ENCODE results near the gene BCKDHB. TPM values are rescaled to one million over a fixed set of nuclear protein-coding genes. Genes with fewer than 3 reads are reported as not detected.

Gene BCKDHB
- total RNA-seq, 6 experiments from 2014 or later: 16.7 to 20.2 (median 18.7) TPM

DNA sequence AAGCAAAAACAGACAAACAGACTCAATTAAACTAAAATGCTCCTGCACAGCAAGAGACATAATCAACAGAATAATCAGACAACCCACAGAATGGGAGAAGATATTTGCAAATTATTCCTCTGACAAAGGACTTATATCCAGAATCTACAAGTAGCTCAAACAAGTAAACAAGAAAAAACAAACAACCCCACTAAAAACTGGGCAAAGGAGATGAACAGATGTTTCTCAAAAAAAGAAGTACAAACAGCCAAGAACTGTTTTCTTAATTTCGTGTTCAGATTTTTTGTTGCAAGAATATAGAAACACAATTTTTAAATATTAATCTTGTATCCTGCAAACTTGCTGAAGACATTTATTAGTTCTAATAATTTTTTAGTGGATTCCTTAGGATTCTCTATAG, 274.1 kb downstream of the BCKDHB start:
- H3K9me3 Mint-ChIP-seq: no peaks in the 10 kb centered on the region
- TF ChIP-seq, protein P1, sequence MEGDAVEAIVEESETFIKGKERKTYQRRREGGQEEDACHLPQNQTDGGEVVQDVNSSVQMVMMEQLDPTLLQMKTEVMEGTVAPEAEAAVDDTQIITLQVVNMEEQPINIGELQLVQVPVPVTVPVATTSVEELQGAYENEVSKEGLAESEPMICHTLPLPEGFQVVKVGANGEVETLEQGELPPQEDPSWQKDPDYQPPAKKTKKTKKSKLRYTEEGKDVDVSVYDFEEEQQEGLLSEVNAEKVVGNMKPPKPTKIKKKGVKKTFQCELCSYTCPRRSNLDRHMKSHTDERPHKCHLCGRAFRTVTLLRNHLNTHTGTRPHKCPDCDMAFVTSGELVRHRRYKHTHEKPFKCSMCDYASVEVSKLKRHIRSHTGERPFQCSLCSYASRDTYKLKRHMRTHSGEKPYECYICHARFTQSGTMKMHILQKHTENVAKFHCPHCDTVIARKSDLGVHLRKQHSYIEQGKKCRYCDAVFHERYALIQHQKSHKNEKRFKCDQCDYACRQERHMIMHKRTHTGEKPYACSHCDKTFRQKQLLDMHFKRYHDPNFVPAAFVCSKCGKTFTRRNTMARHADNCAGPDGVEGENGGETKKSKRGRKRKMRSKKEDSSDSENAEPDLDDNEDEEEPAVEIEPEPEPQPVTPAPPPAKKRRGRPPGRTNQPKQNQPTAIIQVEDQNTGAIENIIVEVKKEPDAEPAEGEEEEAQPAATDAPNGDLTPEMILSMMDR (IDR thresholded peaks at IDR 0.05): no peak
- H3K27ac Mint-ChIP-seq: no peak overlapping the region
- no peak for DNase-seq
- H3K27me3 Mint-ChIP-seq (ENCODE audit: insufficient read depth): no peaks in the 10 kb centered on the region
- peaks cover 2% of the 10 kb centered on the region; the same call in 1 of the 2 replicates for H3K36me3 Mint-ChIP-seq (ENCODE audit: low read depth)
- no peak overlapping the region for H3K4me3 Mint-ChIP-seq
- H3K4me1 Mint-ChIP-seq (ENCODE audit: low read depth): peaks cover 23% of the 10 kb centered on the region

- Mint-ChIP-seq H3K4me3 (no peak overlapping the region), H3K36me3 (ENCODE audit: low read depth) (no peaks in the 10 kb centered on the region), H3K4me1 (ENCODE audit: low read depth) (peaks cover 23% of the 10 kb centered on the region), H3K27me3 (ENCODE audit: insufficient read depth) (no peaks in the 10 kb centered on the region), H3K27ac (no peak overlapping the region; the same call in 1 of the 2 replicates), H3K9me3 (no peaks in the 10 kb centered on the region)
- TF ChIP-seq, protein P1 (IDR thresholded peaks at IDR 0.05): no peak
- DNase-seq: no peak
These were observed 276.3 kb downstream of the BCKDHB start for GRCh38 chr6:80382811-80383210.

DNA sequence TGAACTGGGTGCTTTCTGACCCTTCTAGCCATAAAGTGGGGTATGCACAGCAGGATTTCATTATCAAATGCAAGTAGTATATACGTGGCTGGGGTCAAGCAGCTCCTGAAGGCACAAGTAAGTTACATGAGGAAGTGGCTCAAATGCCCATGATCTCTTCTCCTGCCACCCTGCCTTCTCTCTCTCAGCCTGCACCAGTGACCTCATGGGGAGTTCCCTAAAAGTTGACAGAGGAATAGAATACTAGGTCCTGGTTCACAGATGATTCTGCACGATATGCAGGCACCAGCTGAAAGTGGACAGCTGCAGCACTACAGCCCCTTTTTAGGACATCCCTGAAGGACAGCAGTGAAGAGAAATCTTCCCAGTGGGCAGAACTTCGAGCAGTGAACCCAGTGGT, 282.0 kb downstream of the BCKDHB start:
- Mint-ChIP-seq H3K4me3 (no peak overlapping the region), H3K9me3 (no peaks in the 10 kb centered on the region), H3K4me1 (ENCODE audit: low read depth) (no peaks in the 10 kb centered on the region), H3K36me3 (ENCODE audit: low read depth) (peaks cover 5% of the 10 kb centered on the region; the same call in 1 of the 2 replicates), H3K27me3 (ENCODE audit: insufficient read depth) (no peaks in the 10 kb centered on the region), H3K27ac (no peak overlapping the region)
- no peak for DNase-seq
- TF ChIP-seq, protein P1 (IDR thresholded peaks at IDR 0.05): no peak

Other genes with a start within 250 kb of the BCKDHB start
- gene ELOVL4, start 159.1 kb upstream of the BCKDHB start, total RNA-seq (2021; fragmentation: NEBNext Ultra II Directional; extraction: Animal tissue kit (Norgen Biotek cat#: 25700)): 1 to 10 TPM; 5.7 to 7.4 (median 6.7) TPM
- 10 to 100 TPM; 10.9 to 26.1 (median 22.5) TPM for gene TTK, start 102.0 kb upstream of the BCKDHB start, total RNA-seq (2021; fragmentation: NEBNext Ultra II Directional; extraction: Animal tissue kit (Norgen Biotek cat#: 25700))

Data from HFFc6 (cell line).